ENCODE results near the gene B3GNT4.
"Not testable (repeated sequence)": the region's sequence is repeated elsewhere in the genome, so short reads cannot be mapped to it uniquely, and the experiment has no call there.

Gene B3GNT4

GRCh38 chr12:122189626-122190475 is 13.7 kb upstream of the B3GNT4 start:
- no peak for DNase-seq

GRCh38 chr12:122190842-122191668 is 12.5 kb upstream of the B3GNT4 start:
- DNase-seq: no peak

GRCh38 chr12:122192441-122192840 is 11.1 kb upstream of the B3GNT4 start:
- DNase-seq: no peak

GRCh38 chr12:122194804-122195203 is 8.7 kb upstream of the B3GNT4 start:
- DNase-seq: no peak

GRCh38 chr12:122195405-122195804 is 8.1 kb upstream of the B3GNT4 start:
- DNase-seq: no peak

GRCh38 chr12:122197612-122197966 is 5.9 kb upstream of the B3GNT4 start:
- no peak for DNase-seq

DNA sequence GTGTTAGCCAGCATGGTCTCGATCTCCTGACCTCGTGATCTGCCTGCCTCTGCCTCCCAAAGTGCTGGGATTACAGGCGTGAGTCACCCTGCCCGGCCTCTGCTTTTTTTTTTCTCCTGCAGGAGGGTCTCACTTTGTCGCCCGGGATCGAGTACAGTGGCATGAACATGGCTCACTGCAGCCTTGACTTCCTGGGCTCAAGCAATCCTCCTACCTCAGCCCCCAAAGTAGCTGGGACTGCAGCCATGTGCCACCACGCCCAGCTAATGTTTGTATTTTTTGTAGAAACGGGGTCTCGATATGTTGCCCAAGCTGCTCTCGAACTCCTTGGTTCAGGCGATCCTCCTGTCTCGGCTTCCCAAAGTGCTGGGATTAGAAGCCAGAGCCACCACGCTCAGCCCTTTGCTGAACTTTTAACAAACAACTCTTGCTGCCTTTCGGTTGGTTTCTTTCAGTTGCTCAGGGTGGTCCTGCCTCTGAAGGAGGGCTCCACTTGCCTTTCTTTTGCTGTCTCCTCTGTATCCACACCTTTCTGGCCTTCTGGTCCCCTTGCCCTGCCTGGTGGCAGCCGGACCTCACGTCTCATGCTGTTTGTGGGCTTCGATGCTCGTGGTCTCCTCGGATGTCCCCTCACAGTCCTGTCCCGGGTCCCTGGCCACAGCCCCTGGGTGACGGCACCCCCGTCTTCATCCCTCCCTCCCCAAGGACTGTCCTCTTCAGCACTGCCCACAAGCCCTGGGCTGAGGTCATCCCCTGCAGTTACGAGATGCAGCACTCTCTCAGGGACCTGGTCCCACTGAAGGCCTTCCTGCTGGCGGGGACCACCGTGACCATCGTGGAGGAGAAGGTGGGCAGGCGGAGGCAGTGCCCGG is 3.8 kb upstream of the B3GNT4 start:
- DNase-seq: no peak

GRCh38 chr12:122200541-122201175 is 2.9 kb upstream of the B3GNT4 start:
- no peak for DNase-seq

- no peak for DNase-seq
These were observed 2.1 kb upstream of the B3GNT4 start for GRCh38 chr12:122201381-122201780.

- no peak for DNase-seq
These were observed 1.5 kb upstream of the B3GNT4 start for GRCh38 chr12:122202017-122202416.

- not testable (repeated sequence) for DNase-seq
These were observed 698 bp upstream of the B3GNT4 start for GRCh38 chr12:122202811-122203210.

DNA sequence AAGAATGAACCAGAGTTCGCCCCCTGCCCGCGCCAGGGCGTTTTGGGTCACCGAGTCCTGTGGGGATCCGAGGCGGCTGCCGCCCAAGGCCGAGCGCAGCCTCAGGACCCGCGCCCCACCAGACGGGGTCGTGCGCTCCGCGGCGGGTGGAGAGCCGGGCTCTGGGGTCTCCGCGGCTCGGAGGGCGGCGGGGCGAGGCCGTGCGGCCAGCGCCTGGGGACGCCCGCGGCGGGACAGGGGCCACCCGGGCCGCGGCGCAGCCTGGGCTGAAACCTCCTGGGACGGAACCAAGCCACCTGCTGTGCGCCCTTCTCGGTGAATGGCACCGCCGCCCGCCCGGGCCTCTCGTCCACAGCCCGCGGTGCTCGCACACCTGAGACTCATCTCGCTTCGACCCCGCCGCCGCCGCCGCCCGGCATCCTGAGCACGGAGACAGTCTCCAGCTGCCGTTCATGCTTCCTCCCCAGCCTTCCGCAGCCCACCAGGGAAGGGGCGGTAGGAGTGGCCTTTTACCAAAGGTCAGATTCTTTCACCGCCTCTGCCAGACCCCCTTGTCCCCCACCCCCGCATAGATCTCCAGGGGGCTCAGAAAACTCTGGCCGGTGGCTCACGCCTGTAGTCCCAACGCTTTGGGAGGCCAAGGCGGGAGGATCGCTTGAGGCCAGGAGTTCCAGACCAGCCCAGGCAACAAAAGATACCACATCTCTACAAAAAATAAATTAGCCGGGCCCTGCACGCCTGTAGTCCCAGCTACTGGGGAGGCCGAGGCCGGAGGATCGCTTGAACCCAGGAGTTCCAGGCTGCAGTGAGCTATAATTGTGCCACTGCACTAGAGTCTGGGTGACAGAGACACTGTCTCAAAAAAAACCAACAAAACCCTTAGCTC is 901 bp downstream of the B3GNT4 start:
- no peak for DNase-seq

DNA sequence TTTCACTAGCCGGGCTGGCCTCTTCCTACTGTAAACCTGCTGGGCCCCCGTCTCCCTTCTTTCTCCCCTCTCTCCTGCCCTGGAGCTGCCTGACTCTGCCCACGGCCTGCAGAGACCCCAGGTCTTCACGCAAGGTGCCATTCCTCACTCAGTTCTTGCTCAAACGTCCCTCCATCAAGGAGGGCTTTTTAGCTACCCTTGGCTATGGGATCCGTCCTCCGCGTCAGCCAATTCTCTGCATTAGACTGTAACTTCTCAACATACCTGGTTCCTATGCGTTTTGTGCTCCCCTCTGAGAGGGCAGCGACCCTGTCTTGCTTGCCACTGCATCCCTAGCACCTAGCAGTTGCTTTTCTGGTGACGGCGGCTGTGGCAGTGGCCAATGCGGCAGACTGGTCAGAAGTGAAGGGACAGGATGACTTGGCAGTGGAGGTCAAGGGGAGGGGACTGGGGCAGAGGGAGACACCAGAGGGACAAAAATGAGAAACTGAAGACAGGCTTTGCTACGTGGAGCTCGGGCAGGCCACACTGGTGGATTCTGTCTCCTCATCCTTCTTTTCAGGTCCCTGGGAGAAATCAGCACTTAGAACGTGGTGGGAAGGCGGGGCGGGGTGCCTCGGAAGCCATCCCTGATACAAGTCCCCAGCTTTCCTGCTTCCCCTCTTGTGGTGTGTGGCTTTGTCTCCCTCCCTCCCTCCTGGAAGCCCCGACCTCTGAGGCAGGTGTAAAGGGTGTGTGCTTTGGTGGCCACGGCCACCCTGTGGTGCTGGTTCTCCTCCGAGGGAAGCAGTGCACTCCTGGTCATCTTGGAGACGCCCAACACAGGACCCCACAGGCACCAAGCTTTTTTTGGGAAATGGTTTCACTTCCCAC is 1.8 kb downstream of the B3GNT4 start:
- no peak for DNase-seq

DNA sequence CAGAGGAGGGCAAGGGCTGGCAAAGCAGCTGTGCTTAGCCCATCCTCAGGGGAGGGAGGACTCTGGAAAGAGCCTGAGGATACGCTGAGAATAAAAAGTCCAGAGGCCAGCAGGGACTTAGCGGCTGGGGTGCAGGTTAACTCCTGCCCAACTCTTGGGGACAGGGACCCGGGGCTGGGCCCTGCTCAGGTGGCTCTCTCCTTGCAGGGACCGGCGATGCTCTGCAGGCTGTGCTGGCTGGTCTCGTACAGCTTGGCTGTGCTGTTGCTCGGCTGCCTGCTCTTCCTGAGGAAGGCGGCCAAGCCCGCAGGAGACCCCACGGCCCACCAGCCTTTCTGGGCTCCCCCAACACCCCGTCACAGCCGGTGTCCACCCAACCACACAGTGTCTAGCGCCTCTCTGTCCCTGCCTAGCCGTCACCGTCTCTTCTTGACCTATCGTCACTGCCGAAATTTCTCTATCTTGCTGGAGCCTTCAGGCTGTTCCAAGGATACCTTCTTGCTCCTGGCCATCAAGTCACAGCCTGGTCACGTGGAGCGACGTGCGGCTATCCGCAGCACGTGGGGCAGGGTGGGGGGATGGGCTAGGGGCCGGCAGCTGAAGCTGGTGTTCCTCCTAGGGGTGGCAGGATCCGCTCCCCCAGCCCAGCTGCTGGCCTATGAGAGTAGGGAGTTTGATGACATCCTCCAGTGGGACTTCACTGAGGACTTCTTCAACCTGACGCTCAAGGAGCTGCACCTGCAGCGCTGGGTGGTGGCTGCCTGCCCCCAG is 2.8 kb downstream of the B3GNT4 start:
- no peak for DNase-seq

- no peak for DNase-seq
These were observed 3.5 kb downstream of the B3GNT4 start for GRCh38 chr12:122206976-122207375.

DNA sequence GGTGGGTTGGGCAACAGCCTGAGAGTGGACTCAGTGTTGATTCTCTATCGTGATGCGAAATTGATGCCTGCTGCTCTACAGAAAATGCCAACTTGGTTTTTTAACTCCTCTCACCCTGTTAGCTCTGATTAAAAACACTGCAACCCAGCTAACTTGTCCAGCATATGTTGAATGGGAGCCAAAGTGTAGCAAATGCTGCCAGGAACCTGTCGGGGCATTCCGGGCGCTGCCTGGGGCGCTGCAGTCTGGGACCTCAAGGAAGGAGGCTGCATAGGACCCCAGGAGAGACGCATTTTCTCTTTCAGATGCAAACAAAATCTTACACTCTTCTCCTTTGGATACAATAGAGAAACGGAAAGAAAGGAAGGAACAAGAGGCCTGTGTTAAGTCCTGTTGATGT is 3.9 kb downstream of the B3GNT4 start:
- DNase-seq: no peak

GRCh38 chr12:122208073-122208820 is 4.7 kb downstream of the B3GNT4 start:
- DNase-seq: no peak

DNA sequence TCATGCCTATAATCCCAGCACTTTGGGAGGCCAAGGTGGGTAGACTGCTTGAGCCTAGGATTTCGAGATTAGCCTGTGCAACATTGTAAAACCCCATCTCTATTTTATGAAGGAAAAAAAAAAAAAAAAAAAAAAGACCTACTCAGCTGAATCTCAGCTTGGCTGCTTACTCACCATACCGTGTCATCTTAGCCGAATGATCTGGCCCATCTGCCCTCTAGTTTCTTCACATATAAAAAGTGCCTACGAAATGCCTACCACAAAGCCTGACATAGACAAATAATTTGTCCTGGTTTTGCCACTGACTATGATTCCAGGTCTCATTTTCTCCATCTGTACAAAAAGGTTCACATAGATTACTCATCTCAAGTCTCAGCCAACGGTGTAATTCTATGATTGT is 12.3 kb downstream of the B3GNT4 start:
- DNase-seq: no peak

DNA sequence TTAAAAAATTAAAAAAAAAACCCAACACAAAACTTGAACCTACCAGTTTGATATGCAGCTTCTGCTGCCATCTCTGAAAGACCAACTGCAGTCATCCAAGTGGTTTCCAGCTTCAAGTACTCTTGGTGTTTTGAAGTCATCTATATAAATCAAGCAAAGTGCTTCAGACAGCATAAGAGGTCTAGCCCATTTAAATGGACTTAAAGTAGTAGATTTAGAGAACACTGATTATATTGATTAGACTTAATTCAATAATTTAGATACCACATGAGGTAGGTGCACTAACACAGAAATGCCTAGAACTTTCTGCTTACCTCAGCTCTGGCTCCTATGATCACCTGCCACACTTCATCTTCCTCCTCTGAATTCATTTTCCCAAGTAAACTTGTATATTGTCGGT is 12.9 kb downstream of the B3GNT4 start:
- no peak for DNase-seq
